AG09319 (cell line): ENCODE data around the gene MEGF11.

ENCODE experiments used
- DNase-seq: peaks from one replicate; pipeline ENCODE4 v3.0.0-alpha.2; 2010; ENCODE audit warnings: low read depth; ENCODE audit errors: extremely low read depth
- TF ChIP-seq, protein P1 (sequence below): IDR thresholded peaks from 2 replicates; pipeline ENCODE4 v1.5.1; 2011; ENCODE audit warnings: low read depth, mild to moderate bottlenecking, inconsistent platforms, low read length, moderate library complexity

The MEGF11 gene

DNA sequence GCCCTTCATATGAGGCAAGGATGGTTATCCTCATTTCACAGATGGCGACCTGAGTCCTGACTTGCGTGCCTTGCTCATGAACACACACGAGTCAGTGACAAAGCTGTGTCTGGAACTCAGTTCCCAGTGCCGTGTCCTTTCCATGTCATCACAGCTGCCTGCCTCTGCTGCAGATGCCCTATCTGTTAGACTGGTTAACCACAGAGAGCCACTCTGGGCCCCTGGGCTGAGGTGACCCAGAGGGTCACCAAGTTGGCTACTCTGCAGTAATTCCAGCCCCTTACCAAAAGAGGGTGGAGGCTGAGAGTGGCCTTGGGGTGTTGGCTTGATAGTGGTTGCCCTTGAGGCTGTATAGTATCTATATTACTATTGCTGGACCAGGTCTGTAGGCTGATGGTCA lies 343.2 kb downstream of the MEGF11 start:
- DNase-seq: no peak
- TF ChIP-seq, protein P1, sequence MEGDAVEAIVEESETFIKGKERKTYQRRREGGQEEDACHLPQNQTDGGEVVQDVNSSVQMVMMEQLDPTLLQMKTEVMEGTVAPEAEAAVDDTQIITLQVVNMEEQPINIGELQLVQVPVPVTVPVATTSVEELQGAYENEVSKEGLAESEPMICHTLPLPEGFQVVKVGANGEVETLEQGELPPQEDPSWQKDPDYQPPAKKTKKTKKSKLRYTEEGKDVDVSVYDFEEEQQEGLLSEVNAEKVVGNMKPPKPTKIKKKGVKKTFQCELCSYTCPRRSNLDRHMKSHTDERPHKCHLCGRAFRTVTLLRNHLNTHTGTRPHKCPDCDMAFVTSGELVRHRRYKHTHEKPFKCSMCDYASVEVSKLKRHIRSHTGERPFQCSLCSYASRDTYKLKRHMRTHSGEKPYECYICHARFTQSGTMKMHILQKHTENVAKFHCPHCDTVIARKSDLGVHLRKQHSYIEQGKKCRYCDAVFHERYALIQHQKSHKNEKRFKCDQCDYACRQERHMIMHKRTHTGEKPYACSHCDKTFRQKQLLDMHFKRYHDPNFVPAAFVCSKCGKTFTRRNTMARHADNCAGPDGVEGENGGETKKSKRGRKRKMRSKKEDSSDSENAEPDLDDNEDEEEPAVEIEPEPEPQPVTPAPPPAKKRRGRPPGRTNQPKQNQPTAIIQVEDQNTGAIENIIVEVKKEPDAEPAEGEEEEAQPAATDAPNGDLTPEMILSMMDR: no peak

DNA sequence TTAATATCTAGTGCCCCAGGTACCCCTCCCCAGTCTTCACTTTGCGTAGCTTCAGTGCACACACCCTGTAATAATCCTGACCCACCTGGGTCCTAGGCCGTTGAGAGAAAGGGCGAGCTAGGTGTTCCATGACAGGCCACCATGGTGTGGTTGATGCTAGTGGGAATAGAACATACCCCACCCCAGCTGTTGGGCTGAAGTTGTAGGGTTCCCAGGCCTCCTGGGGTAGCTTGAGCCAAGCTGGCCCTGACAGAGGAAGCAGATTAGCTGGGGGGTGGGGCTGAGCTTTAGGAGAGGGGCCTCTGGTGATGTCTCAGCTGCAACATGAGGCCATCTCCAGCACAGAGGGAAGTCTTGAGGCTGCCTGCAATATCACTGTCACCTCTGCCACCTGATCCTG lies 343.7 kb downstream of the MEGF11 start:
- no peak for DNase-seq
- TF ChIP-seq, protein P1: no peak

DNA sequence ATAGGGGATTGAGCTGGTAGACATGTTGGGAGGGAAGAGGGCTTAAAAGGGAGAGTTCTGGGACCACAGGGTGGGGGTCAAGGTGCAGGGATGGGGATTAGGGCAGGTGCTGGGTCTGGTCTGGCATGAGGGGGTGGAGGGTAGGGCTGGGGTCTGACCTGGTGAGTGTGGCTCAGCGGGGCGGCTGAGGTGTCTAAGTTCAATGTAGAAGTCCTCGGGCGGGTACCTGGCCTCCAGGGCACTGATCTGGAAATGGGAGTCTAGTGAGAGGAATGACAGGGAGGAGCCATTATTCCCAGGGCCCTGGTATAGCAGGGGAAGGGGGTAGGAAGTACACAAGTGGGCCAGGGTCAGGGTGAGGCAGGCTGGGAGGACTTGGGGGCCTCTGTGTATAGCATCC lies 344.7 kb downstream of the MEGF11 start:
- no peak for DNase-seq

DNA sequence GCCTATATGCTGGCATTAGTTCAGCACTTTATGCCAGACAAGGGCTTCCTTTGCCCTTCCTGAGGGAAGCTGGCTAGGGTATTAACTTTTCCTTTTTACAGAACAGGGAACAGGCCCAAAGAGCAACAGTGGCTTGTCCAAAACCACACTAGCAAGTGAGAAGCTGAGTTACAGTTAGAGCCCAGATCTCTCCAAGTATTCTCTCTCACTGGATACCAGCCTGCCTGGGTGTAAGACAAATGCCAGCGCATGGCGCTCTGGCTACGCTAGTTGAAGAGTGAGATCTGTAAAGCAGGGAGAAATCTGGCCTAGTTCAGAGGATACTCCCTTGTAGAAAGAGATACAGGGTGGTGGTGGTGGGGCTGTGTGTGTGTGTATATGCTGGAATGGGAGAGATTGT lies 345.9 kb downstream of the MEGF11 start:
- no peak for DNase-seq
- TF ChIP-seq, protein P1: no peak

More for the DNA sequence above, 344.7 kb downstream of the MEGF11 start:
- TF ChIP-seq, protein P1: no peak

DNA sequence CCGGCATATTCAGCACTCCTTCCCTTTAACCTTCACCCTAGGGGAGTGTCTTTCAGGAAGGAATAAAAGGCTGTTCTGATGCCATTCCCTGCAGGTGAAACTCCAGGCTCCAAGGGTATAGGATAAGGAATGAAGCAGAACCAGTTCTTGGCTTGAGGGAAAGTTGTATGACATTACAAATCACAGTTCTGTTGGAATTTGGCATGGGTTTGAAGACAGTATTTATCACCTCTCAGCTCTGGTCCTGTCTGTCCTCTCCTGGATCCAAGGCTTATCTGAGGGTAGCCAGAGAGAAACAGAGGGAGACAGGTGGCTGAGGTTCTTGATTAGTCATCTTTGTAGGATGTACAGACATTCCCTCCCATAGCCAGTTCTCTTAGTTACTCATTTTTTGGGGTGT lies 347.2 kb downstream of the MEGF11 start:
- TF ChIP-seq, protein P1: no peak
- DNase-seq: no peak

DNA sequence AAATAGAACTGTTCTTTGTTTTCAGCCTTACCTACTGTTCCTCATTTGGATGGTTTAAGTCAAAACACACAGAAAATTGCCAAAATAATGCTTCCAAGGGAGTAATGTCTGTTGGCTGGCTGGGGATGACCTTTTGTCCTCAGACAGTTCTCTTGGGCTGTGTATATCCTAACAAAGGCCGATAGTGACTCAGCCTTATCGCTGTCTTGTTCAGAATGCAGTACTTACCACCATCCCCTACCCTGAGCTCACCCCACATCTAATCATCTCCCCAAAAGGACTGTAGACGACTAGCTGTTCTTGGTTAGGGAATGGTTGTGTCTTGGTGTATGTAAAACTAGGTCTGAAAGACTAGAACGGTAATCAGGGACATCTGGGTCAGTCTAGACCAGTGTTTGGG lies 349.2 kb downstream of the MEGF11 start:
- TF ChIP-seq, protein P1: no peak
- no peak for DNase-seq

DNA sequence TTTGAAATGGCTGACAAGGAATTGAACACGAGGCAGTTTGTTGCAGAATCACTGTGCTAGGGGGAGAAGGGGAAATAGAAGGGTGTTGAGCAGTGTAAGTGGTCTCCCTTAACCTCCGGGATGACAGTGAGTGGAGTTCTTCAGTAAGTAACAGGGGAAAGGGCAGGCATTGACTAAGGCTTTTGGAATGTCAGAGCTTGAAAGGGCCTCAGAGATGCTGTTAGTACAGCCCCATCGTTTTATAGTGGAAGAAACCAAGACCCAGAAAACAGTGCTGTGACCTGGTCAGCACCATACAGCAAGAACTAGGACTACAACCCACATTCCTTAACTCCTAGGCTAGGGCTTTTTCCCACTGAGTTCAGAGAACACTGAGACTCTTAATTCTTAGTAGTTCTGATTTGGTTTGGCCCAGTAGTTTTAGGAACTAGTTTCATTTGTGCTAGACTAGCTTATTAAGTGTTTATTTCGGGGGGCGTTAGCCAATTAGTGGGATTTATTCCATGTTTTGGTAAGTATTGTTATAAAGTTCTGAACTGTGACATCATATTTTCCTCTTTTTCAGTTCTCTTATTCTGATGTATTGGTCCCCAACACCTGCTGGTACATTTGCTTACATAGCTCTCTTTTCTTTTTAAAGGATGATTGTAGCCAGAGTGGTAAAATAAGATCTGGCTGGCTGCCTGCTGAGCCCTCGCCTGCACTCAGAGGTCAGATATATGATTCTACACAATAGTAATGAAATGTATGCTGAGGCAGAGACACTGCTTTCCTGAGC lies 350.1 kb downstream of the MEGF11 start:
- no peak for DNase-seq
- TF ChIP-seq, protein P1: no peak
